ENCODE data around the gene DNM1L.

DNA sequence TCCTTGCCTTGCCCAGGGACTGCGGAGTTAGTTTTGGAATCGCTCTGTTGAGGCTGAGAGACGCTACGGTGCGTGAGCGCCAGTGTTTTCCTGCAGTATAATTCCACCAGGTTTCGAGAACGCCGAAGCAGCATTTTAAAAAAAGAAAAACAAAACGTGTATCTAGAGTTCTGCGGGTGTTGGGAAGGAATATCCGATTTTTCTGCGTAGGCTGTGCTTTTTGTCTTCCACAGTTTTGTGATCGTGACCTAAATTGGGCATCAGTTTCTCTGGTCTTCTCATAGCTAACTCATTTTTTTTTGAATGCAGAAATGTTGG, 778 bp downstream of the DNM1L start:
- TF ChIP-seq, protein P1, sequence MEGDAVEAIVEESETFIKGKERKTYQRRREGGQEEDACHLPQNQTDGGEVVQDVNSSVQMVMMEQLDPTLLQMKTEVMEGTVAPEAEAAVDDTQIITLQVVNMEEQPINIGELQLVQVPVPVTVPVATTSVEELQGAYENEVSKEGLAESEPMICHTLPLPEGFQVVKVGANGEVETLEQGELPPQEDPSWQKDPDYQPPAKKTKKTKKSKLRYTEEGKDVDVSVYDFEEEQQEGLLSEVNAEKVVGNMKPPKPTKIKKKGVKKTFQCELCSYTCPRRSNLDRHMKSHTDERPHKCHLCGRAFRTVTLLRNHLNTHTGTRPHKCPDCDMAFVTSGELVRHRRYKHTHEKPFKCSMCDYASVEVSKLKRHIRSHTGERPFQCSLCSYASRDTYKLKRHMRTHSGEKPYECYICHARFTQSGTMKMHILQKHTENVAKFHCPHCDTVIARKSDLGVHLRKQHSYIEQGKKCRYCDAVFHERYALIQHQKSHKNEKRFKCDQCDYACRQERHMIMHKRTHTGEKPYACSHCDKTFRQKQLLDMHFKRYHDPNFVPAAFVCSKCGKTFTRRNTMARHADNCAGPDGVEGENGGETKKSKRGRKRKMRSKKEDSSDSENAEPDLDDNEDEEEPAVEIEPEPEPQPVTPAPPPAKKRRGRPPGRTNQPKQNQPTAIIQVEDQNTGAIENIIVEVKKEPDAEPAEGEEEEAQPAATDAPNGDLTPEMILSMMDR (conservative IDR thresholded peaks at IDR 0.05) = no peak
- no peak for TF ChIP-seq ZFX (IDR thresholded peaks at IDR 0.05)
